ENCODE measurements around the gene CBLN3. TPM values are rescaled to one million over a fixed set of nuclear protein-coding genes. Genes with fewer than 3 reads are reported as not detected.
A peak's percentile ranks its signal among the peaks of the same experiment; 100 is the strongest.
"Not testable (repeated sequence)": the region's sequence is repeated elsewhere in the genome, so short reads cannot be mapped to it uniquely, and the experiment has no call there.

CBLN3 gene
- total RNA-seq, 1 donor from 2014 or later, result 3.9 TPM

DNA sequence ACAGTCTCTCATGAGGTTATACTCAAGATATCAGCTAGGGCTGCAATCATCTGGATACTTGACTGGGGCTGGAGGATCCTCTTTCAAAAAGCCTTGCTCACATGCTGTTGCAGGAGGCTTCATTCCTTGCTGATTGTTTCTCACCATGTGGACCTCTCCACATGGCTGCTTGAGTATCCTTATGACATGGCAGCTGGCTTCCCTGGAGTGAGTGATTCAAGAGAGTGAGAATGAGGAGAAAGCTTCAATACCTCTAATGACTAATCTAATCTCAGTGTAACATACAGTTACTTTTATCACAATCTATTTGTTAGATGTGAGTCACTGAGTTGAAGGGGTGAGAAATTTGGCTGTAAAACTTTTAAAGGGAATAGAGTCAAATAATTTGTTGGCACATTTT lies 27.5 kb upstream of the CBLN3 start:
- H3K27me3 Mint-ChIP-seq (ENCODE audit: low read depth), result no peaks in the 10 kb centered on the region
- H3K4me1 Mint-ChIP-seq, result no peaks in the 10 kb centered on the region
- no peak overlapping the region for H3K27ac Mint-ChIP-seq
- H3K9me3 Mint-ChIP-seq, result peaks cover 31% of the 10 kb centered on the region
- no peak overlapping the region for H3K4me3 Mint-ChIP-seq
- no peak for DNase-seq (ENCODE audit: low spot score in 2 of 2, unreplicated experiment in 2 of 2)
- peaks cover 38% of the 10 kb centered on the region for H3K36me3 Mint-ChIP-seq
- TF ChIP-seq, protein P1, sequence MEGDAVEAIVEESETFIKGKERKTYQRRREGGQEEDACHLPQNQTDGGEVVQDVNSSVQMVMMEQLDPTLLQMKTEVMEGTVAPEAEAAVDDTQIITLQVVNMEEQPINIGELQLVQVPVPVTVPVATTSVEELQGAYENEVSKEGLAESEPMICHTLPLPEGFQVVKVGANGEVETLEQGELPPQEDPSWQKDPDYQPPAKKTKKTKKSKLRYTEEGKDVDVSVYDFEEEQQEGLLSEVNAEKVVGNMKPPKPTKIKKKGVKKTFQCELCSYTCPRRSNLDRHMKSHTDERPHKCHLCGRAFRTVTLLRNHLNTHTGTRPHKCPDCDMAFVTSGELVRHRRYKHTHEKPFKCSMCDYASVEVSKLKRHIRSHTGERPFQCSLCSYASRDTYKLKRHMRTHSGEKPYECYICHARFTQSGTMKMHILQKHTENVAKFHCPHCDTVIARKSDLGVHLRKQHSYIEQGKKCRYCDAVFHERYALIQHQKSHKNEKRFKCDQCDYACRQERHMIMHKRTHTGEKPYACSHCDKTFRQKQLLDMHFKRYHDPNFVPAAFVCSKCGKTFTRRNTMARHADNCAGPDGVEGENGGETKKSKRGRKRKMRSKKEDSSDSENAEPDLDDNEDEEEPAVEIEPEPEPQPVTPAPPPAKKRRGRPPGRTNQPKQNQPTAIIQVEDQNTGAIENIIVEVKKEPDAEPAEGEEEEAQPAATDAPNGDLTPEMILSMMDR (IDR thresholded peaks at IDR 0.05; ENCODE audit: unreplicated experiment), result no peak

- H3K4me3 Mint-ChIP-seq; H3K27ac Mint-ChIP-seq; H3K27me3 Mint-ChIP-seq (ENCODE audit: low read depth); H3K4me1 Mint-ChIP-seq; DNase-seq (ENCODE audit: low spot score in 2 of 2, unreplicated experiment in 2 of 2): not testable (repeated sequence)
- peaks cover 32% of the 10 kb centered on the region for H3K9me3 Mint-ChIP-seq
- peaks cover 65% of the 10 kb centered on the region for H3K36me3 Mint-ChIP-seq
These were observed 21.4 kb upstream of the CBLN3 start for GRCh38 chr14:24450828-24451227.

GRCh38 chr14:24443053-24443665 lies 13.7 kb upstream of the CBLN3 start:
- Mint-ChIP-seq H3K27ac (peak overlapping the region; percentile 96), H3K36me3 (peaks cover 28% of the 10 kb centered on the region), H3K9me3 (peaks cover 4% of the 10 kb centered on the region), H3K4me1 (peaks cover 17% of the 10 kb centered on the region), H3K4me3 (peak overlapping the region; percentile 88), H3K27me3 (ENCODE audit: low read depth) (no peaks in the 10 kb centered on the region)
- TF ChIP-seq, protein P1 (IDR thresholded peaks at IDR 0.05; ENCODE audit: unreplicated experiment), result no peak
- DNase-seq (ENCODE audit: low spot score in 2 of 2, unreplicated experiment in 2 of 2), result no peak

DNA sequence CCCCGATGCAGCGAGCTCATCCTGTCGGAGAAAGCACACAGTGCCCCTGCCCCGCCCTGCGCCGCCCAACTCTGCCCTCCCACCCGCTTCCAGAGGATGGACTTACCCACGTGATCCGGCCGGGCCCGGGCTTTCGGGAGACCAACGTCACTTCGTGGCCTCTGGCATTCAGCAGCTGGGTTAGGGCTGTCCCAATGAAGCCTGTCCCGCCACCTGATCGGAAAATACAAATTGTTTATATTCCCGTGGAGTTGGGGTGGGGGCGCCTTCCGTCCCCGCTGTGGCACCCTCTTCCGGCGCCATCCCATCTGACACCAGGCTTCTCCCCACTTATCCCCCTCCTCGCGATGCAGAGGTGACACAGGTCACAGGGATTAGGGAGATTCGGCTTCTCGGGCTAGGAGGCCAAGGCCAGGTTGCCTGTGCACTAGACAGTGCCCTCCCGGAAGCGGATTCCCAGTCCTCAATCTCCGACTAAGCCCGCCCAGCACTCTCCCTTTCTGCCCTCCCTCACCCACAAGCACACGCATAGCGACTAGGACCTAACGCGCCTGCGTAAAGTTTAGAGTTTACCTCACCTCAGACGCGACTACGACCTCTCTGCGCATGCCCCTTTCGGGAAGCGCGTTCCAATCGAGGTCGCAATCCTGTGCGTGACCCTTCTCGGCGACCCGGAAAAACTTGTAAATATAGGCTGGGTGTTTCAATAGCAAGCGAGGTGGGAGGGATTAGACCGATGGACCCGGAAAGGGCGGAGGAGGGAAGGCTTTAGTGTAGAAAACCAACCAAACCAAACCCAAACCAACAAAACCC lies 13.0 kb upstream of the CBLN3 start, which contains the start of gene SDR39U1:
SDR39U1 (minus strand) TSS at position 537 of the 813 bp plus-strand sequence; CDS start at position 530, 7 bp downstream.
- H3K36me3 Mint-ChIP-seq, result peaks cover 29% of the 10 kb centered on the region
- peak; percentile 76 to 90 for DNase-seq (ENCODE audit: low spot score in 2 of 2, unreplicated experiment in 2 of 2)
- no peaks in the 10 kb centered on the region for H3K27me3 Mint-ChIP-seq (ENCODE audit: low read depth)
- H3K27ac Mint-ChIP-seq, result peak within 1 kb of the TSS; percentile 96
- TF ChIP-seq, protein P1 (IDR thresholded peaks at IDR 0.05; ENCODE audit: unreplicated experiment), result no peak
- H3K9me3 Mint-ChIP-seq, result peaks cover 4% of the 10 kb centered on the region
- H3K4me3 Mint-ChIP-seq, result peak within 1 kb of the TSS; percentile 88
- peaks cover 17% of the 10 kb centered on the region for H3K4me1 Mint-ChIP-seq

DNA sequence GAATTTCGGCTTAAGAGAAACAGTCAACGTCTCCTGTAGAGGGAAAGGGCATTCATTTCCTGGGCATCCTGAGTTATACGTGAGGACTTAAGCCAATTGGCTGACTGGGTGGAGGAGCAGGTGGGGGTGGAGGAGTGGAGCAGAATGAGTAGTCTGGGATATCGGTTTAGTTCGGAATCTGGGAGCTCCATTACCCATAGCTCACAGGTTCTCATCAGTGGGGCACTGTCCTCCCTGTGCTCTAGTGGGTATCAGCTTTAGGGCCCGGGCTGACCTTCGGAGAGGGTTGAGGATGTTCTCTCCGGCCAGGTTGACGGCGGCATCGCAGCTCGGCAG lies 12.4 kb upstream of the CBLN3 start:
- H3K4me1 Mint-ChIP-seq, result peaks cover 17% of the 10 kb centered on the region
- TF ChIP-seq, protein P1 (IDR thresholded peaks at IDR 0.05; ENCODE audit: unreplicated experiment), result no peak
- no peaks in the 10 kb centered on the region for H3K27me3 Mint-ChIP-seq (ENCODE audit: low read depth)
- peak overlapping the region; percentile 88 for H3K4me3 Mint-ChIP-seq
- H3K9me3 Mint-ChIP-seq, result peaks cover 4% of the 10 kb centered on the region
- no peak for DNase-seq (ENCODE audit: low spot score in 2 of 2, unreplicated experiment in 2 of 2)
- peak overlapping the region; percentile 96 for H3K27ac Mint-ChIP-seq
- peaks cover 26% of the 10 kb centered on the region for H3K36me3 Mint-ChIP-seq

DNA sequence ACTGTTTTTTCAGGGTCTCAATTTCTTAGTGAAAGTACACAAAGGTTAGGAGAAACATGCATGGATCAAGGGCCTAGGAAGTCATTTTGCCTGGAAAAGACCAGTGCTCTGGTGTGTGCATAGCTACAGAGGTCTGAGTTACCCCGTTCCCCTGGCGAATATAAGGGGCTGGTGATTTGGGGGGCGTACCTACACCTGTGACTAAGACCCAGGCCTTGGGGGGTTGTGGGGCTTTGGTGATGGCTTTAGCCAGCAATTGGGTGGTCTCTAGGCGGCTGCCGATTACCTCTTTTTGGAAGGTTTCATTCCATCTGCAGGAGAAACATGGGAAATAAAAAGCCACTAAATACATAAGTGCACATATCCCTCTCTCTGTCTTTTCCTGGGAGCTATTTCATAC lies 12.0 kb upstream of the CBLN3 start:
- H3K27ac Mint-ChIP-seq, result peak overlapping the region; percentile 96
- H3K9me3 Mint-ChIP-seq, result peaks cover 4% of the 10 kb centered on the region
- peak overlapping the region; percentile 88 for H3K4me3 Mint-ChIP-seq
- no peak for DNase-seq (ENCODE audit: low spot score in 2 of 2, unreplicated experiment in 2 of 2)
- H3K36me3 Mint-ChIP-seq, result peaks cover 27% of the 10 kb centered on the region
- no peaks in the 10 kb centered on the region for H3K27me3 Mint-ChIP-seq (ENCODE audit: low read depth)
- peaks cover 17% of the 10 kb centered on the region for H3K4me1 Mint-ChIP-seq
- TF ChIP-seq, protein P1 (IDR thresholded peaks at IDR 0.05; ENCODE audit: unreplicated experiment), result no peak
